Right atrium auricular region (tissue), 2 donors: Measurements from ENCODE around the gene TBL3. TPM values are rescaled to one million over a fixed set of nuclear protein-coding genes. Genes with fewer than 3 reads are reported as not detected.

ENCODE experiments used
- DNase-seq: peaks from one replicate; pipeline ENCODE4 v3.0.0-alpha.2; 2019; ENCODE audit warnings: low spot score
- H3K27ac ChIP-seq, 2 donors: fragments of 200-600 bp; sonication (generic); 1 replicate in 1 of 2; 2 replicates in 1 of 2; pipeline ENCODE4 v1.5.1; 2016 to 2019
- H3K27me3 ChIP-seq, 2 donors: fragments of 200-600 bp; sonication (generic); one replicate each; pipeline versions ENCODE4 v1.5.1 to v1.6.0; 2017 to 2019
- H3K36me3 ChIP-seq: fragments of 200-600 bp; sonication (generic); one replicate; pipeline ENCODE4 v1.5.1; 2016
- H3K4me1 ChIP-seq, 2 donors: fragments of 200-600 bp; sonication (generic); one replicate each; pipeline versions ENCODE4 v1.5.1 to v1.6.0; 2017 to 2019
- H3K4me3 ChIP-seq, 2 donors: fragments of 200-600 bp; sonication (generic); 1 replicate in 1 of 2; 2 replicates in 1 of 2; pipeline ENCODE4 v1.5.1; 2017 to 2019; ENCODE audit warnings: mild to moderate bottlenecking in 1 of 2, moderate library complexity in 1 of 2
- H3K9me3 ChIP-seq, 2 donors: fragments of 200-600 bp; sonication (generic); one replicate each; pipeline ENCODE4 v1.5.1; 2019
- total RNA-seq, 2 donors: library from RNA; depleted of rRNA; stranded (reverse); fragments of >200 nt; gene quantifications; one replicate each; pipeline ENCODE4 v1.1.0, GENCODE V29; 2016
- TF ChIP-seq, protein P1 (sequence below), 2 donors: fragments of 200-600 bp; sonication (generic); IDR thresholded peaks; one replicate each; pipeline ENCODE4 v1.5.1; 2019; ENCODE audit warnings: antibody characterized with exemption in 2 of 2

TBL3 gene
- total RNA-seq, 2 donors from 2014 or later: 22.4 to 35.6 TPM

DNA sequence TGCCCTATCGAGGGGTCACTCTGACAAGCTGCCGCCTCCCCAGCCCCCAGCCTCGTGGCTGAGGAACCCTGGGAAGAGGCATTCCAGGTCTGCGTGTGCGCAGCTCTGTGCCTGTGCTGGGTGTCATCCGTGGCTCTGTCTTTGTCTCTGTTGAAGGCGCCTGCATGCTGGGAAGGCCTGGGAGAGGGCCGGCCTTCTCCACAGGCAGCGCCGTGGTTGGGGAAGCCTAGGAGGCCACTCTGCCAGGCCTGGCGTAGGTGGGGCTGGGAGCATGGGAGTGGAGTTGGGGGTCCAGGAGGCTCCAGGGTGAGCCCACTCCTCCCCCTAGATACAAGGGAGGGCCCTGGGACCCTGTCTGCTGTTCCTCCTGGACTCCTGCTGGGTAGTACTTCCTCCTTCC lies 58.2 kb downstream of the TBL3 start:
- Histone ChIP-seq H3K36me3 (peaks cover 11% of the 10 kb centered on the region), H3K27ac (peak overlapping the region; percentile 84 to 85), H3K4me1 (peaks cover 0 to 68% of the 10 kb centered on the region in 2 donors), H3K4me3 (peak overlapping the region; percentile 30 to 74), H3K27me3 (no peaks in the 10 kb centered on the region), H3K9me3 (no peaks in the 10 kb centered on the region)
- TF ChIP-seq, protein P1, sequence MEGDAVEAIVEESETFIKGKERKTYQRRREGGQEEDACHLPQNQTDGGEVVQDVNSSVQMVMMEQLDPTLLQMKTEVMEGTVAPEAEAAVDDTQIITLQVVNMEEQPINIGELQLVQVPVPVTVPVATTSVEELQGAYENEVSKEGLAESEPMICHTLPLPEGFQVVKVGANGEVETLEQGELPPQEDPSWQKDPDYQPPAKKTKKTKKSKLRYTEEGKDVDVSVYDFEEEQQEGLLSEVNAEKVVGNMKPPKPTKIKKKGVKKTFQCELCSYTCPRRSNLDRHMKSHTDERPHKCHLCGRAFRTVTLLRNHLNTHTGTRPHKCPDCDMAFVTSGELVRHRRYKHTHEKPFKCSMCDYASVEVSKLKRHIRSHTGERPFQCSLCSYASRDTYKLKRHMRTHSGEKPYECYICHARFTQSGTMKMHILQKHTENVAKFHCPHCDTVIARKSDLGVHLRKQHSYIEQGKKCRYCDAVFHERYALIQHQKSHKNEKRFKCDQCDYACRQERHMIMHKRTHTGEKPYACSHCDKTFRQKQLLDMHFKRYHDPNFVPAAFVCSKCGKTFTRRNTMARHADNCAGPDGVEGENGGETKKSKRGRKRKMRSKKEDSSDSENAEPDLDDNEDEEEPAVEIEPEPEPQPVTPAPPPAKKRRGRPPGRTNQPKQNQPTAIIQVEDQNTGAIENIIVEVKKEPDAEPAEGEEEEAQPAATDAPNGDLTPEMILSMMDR (IDR thresholded peaks at IDR 0.05): no peak
- no peak for DNase-seq

GRCh38 chr16:2031081-2031577 lies 59.3 kb downstream of the TBL3 start:
- Histone ChIP-seq H3K27ac (peak overlapping the region; percentile 84 to 85), H3K9me3 (no peaks in the 10 kb centered on the region), H3K36me3 (peaks cover 21% of the 10 kb centered on the region), H3K27me3 (no peaks in the 10 kb centered on the region), H3K4me3 (peak overlapping the region; percentile 30 to 74), H3K4me1 (peaks cover 0 to 70% of the 10 kb centered on the region in 2 donors)
- TF ChIP-seq, protein P1 (IDR thresholded peaks at IDR 0.05): no peak
- no peak for DNase-seq

Other genes with a start within 250 kb of the TBL3 start
- gene NME3, start 200.5 kb upstream of the TBL3 start, total RNA-seq: 10 to 100 TPM; 51.3 to 56.2 TPM
- gene EME2, start 199.2 kb upstream of the TBL3 start, total RNA-seq: 1 to 10 TPM; 3.5 to 5.0 TPM
- gene MRPS34, start 198.9 kb upstream of the TBL3 start, total RNA-seq: 10 to 100 TPM; 58.8 to 77.9 TPM
- 10 to 100 TPM; 41.9 to 49.0 TPM for gene SPSB3, start 189.5 kb upstream of the TBL3 start, total RNA-seq
- 10 to 100 TPM; 70.3 to 77.9 TPM for gene NUBP2, start 189.1 kb upstream of the TBL3 start, total RNA-seq
- gene IGFALS, start 178.3 kb upstream of the TBL3 start, total RNA-seq: not detected
- gene HAGH, start 145.2 kb upstream of the TBL3 start, total RNA-seq: 100 to 1,000 TPM; 208 to 227 TPM
- gene FAHD1, start 144.8 kb upstream of the TBL3 start, total RNA-seq: 10 to 100 TPM; 35.8 to 59.3 TPM
- gene MEIOB, start 99.9 kb upstream of the TBL3 start, total RNA-seq: not detected
- not detected for gene HS3ST6, start 53.6 kb upstream of the TBL3 start, total RNA-seq
- gene MSRB1, start 28.9 kb upstream of the TBL3 start, total RNA-seq: 10 to 100 TPM; 13.7 to 21.9 TPM
- 10 to 100 TPM; 12.3 to 74.0 TPM for gene RPL3L, start 17.4 kb upstream of the TBL3 start, total RNA-seq
- gene NDUFB10, start 12.5 kb upstream of the TBL3 start, total RNA-seq: 1,000 to 10,000 TPM in 1 of 2 donors, 100 to 1,000 TPM in 1; 583 to 1,046 TPM
- 1,000 to 10,000 TPM in 1 of 2 donors, 100 to 1,000 TPM in 1; 782 to 1,247 TPM for gene RPS2, start 7.2 kb upstream of the TBL3 start, total RNA-seq
- gene RNF151, start 5.2 kb upstream of the TBL3 start, total RNA-seq: not detected
- gene NOXO1, start 9.4 kb downstream of the TBL3 start, total RNA-seq: under 1 TPM in 1 of 2 donors, not detected in 1; 0.30 TPM
- gene GFER, start 12.1 kb downstream of the TBL3 start, total RNA-seq: 10 to 100 TPM; 11.9 to 12.6 TPM
- gene SYNGR3, start 17.9 kb downstream of the TBL3 start, total RNA-seq: 1 to 10 TPM in 1 of 2 donors, under 1 TPM in 1; 0.52 to 2.1 TPM
- gene ZNF598, start 37.8 kb downstream of the TBL3 start, total RNA-seq: 10 to 100 TPM; 11.4 to 19.9 TPM
- gene NPW, start 47.7 kb downstream of the TBL3 start, total RNA-seq: not detected
- 100 to 1,000 TPM; 187 to 213 TPM for gene NHERF2, start 54.8 kb downstream of the TBL3 start, total RNA-seq
- 10 to 100 TPM; 10.3 to 17.7 TPM for gene NTHL1, start 75.8 kb downstream of the TBL3 start, total RNA-seq
- 10 to 100 TPM; 42.4 to 43.2 TPM for gene TSC2, start 75.9 kb downstream of the TBL3 start, total RNA-seq
- 100 to 1,000 TPM; 218 to 276 TPM for gene PKD1, start 163.8 kb downstream of the TBL3 start, total RNA-seq
- gene RAB26, start 176.6 kb downstream of the TBL3 start, total RNA-seq: 1 to 10 TPM in 1 of 2 donors, under 1 TPM in 1; 0.31 to 1.4 TPM
- gene TRAF7, start 183.7 kb downstream of the TBL3 start, total RNA-seq: 10 to 100 TPM; 16.1 to 27.0 TPM
- gene CASKIN1, start 224.6 kb downstream of the TBL3 start, total RNA-seq: 1 to 10 TPM; 3.5 to 4.3 TPM
- gene MLST8, start 233.4 kb downstream of the TBL3 start, total RNA-seq: 10 to 100 TPM; 35.6 to 45.0 TPM
- gene BRICD5, start 238.8 kb downstream of the TBL3 start, total RNA-seq: 1 to 10 TPM; 1.2 to 1.6 TPM
- gene PGP, start 242.8 kb downstream of the TBL3 start, total RNA-seq: 10 to 100 TPM; 15.5 to 17.7 TPM